ENCODE measurements around the gene HJV.

Gene HJV

GRCh38 chr1:145977016-145977415 is 44.5 kb downstream of the HJV start:
- DNase-seq (ENCODE audit: low read depth, low spot score) = no peak

GRCh38 chr1:145975216-145975615 is 46.3 kb downstream of the HJV start:
- DNase-seq (ENCODE audit: low read depth, low spot score) = no peak

GRCh38 chr1:145974721-145975120 is 46.8 kb downstream of the HJV start:
- DNase-seq (ENCODE audit: low read depth, low spot score) = no peak

DNA sequence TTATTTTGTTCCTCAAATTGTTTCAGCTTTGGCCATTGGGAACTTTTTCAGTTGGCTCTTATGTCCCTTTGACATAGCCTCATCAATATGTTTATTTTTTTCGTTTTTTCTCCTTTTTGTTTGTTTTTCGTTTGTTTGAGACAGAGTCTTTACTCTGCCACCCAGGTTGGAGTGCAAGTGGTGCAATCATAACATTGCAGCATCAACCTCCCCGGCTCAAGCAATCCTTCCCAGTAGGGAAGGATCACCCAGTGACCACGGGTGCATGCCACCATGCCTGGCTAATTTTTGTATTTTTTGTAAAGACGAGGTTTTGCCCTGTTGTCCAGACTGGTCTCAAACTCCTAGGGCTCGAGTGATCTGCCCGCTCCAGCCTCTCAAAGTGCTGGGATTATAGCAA is 49.0 kb downstream of the HJV start:
- DNase-seq (ENCODE audit: low read depth, low spot score) = no peak

Data from activated CD4-positive, CD25-positive, alpha-beta regulatory T cell treated with anti-CD3 and anti-CD28 coated beads, Interleukin-2, amount 50 U/mL, for 16 hours (primary cell).